Ammon's horn (tissue), 1 donor: Measurements from ENCODE around the gene ATP8A1.
"Not testable (repeated sequence)": the region's sequence is repeated elsewhere in the genome, so short reads cannot be mapped to it uniquely, and the experiment has no call there.

Experiments
- DNase-seq: peaks from one replicate; pipeline ENCODE4 v3.0.0-alpha.2; 2016; ENCODE audit warnings: low spot score

Gene ATP8A1

GRCh38 chr4:42404001-42404400 lies 252.9 kb downstream of the ATP8A1 start:
- no peak for DNase-seq

DNA sequence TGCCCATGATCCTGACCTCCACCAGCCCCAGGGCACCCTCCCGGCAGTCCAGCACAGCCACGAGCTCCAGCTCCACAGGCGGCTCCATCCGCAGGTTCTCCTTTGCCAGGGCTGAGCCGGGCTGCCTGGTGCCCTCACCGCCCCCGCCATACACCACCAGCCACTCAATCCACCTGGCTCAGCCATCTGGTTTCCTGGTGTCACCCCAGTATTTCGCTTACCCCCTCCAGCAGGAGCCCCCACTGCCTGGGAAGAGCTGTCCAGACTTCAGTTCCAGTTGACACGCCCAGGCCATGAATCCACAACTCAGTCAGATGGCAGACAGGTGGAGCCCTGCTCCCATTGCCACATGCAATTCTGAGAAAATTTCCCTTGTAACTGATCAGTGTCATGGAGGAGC lies 255.7 kb downstream of the ATP8A1 start:
- DNase-seq, result no peak

DNA sequence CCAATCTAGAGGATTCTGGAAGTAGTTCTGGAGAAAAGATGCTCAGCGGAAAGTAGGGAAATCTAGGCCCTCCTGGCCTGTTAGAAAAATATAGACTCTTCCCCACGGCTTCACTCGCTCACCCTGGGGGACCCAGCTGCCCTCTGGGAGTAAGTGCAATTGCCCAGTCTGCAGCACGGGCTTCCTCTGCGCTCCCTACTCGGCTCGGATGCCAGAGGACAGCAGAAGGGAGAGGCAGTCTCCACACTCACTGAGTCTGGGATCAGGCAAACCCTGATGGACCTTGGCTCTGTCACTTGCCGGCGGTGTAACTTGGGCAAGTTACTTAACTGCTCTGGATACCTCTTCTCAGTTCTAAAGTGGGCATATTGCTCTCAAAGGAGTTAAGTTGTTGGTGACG lies 257.5 kb downstream of the ATP8A1 start:
- DNase-seq, result no peak

DNA sequence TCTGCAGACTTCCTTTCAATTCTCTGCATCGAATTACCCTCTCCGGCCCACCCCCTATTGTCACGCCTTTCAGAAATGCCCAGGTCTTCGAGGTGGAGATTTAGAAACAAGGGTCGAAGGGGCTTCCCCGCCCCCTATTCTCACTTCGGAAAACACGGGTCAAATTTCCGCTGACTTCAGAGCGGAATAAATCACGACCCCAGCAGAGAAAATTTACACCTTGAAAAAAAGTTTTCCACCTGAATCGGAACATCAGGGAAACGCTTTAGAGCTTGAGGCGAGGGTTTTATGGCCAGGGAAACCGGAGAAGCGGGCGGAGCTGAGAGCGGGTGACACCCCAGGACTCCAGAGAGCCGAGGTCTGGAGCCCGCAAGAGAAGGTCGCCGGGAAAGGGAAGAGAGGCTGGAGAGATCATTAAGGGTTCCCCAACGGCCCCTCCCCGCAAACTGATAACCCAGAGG lies 258.0 kb downstream of the ATP8A1 start:
- no peak for DNase-seq

- DNase-seq, result no peak
Observed at GRCh38 chr4:42398171-42398870, 258.6 kb downstream of the ATP8A1 start.

- DNase-seq, result no peak
Observed at GRCh38 chr4:42397635-42398170, 259.2 kb downstream of the ATP8A1 start.

GRCh38 chr4:42396752-42397634 lies 259.9 kb downstream of the ATP8A1 start, which contains the start of gene SHISA3:
SHISA3 (plus strand) TSS chr4:42397488; CDS start chr4:42398057, 569 bp downstream.
- no peak for DNase-seq

GRCh38 chr4:42396361-42396751 lies 260.5 kb downstream of the ATP8A1 start:
- no peak for DNase-seq

GRCh38 chr4:42395595-42395994 lies 261.3 kb downstream of the ATP8A1 start:
- no peak for DNase-seq

DNA sequence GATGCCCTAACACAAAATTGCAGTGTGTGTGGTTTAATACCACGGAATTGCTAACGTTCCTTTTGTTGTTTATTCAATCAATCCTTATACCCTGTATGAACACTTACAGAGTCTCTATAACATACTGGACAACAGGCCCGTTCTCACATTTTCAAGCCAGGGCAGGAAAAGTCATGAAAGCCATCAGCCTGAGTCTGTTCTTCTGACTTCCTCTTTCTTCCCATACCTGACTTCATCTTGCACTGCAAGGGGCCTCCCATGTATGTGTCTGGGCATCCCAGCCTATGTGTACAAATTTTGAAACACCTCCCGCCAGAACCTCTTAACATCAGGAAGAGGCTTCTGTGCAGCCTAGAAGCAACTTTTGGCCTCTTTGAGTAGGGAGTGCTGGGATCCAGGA lies 264.5 kb downstream of the ATP8A1 start:
- DNase-seq, result no peak

- no peak for DNase-seq
Observed at GRCh38 chr4:42391981-42392380, 264.9 kb downstream of the ATP8A1 start.

DNA sequence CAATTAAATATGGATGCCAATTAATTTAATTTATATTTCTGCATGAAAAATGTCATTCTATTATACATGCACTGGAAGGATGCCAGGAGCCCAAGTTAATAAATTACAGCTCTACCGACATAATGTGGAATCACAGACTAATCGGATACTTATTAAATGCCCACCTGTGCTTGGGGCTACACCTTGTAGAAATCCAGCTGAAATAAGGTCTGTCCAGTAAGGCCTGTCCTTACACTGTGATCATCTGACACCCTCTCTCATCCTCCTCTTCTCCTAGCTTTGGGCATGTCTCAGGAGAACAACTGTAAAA lies 265.6 kb downstream of the ATP8A1 start:
- no peak for DNase-seq

- DNase-seq, result no peak
Observed at GRCh38 chr4:42390622-42391354, 266.1 kb downstream of the ATP8A1 start.

DNA sequence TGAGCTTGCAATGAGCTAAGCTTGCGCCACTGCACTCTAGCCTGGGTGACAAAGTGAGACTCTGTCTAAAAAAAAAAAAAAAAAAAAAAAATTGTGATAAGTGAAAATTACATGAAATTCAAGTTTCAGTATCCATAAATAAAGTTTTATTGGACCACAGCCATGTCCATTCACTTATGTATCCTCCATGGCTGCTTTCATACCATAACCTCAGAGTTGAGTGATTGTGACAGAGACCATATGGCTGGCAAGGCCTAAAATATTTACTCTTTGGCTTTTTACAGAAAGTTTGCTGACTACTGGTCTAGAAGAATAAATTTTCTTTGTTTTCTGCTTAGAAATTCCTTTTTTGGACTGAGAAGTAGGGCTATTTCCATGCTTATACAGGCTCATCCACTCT lies 271.4 kb downstream of the ATP8A1 start:
- no peak for DNase-seq

- DNase-seq, result no peak
Observed at GRCh38 chr4:42381666-42382065, 275.2 kb downstream of the ATP8A1 start.

DNA sequence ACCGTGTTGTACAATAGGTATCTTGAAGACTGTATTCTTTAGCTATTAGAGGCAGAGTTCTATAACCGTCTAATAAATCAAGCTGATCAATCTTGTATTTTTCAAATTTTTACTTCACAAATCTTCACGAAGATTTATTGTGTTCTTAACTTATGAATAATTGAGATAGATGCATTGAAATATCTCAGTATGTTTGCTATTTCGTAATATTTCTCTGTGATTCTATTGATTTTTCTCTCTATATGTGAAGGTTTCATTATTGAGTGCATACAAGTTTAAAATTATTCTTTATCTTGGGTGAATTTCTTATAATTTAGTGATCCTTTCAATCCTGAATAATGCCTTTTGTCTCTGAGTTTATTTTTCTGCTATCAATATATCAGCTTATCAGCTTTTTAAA lies 279.4 kb downstream of the ATP8A1 start:
- DNase-seq, result no peak

GRCh38 chr4:42372303-42372702 lies 284.6 kb downstream of the ATP8A1 start:
- not testable (repeated sequence) for DNase-seq

DNA sequence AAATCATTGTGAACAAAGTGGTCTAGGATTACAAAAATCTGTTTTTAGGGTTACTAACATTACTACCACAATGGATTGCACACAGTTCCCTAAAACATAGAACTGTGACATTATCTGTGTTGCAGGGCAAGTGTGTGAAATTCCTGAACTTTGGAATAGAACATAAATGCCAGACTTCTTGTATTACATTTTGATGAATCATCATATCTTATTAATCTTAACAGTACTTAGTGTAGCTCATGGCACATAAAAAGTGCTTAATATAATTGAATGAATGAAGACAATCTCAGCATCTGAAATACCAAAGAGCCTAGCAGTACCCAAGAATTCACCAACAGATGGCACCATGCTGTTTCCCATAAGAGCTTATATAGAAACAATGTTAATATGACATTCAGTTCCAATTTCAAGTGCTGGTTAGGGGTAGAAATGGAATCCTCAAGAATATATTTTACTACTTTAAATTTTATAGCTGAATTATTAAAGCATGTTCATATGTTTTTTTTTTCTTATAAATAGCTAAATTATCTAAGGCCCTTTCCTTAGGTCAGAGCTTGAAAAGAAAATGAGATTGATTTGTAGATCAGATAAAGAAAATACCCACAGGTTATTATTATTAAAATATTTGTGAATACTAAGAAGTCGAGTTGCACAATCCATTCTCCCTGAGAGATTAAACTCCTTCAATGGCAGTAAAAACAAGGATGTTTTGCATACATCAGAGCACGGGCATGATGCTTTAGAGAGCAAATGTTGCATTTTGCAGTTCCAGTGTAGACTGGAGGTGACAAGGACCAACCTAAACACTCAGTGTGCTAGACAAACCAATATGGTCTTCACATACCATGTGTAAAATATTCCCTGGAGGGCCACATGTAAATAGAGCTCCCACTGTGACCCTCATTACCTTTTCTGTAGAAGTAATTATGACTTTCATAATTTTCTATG lies 285.3 kb downstream of the ATP8A1 start:
- peak; percentile 75 for DNase-seq

DNA sequence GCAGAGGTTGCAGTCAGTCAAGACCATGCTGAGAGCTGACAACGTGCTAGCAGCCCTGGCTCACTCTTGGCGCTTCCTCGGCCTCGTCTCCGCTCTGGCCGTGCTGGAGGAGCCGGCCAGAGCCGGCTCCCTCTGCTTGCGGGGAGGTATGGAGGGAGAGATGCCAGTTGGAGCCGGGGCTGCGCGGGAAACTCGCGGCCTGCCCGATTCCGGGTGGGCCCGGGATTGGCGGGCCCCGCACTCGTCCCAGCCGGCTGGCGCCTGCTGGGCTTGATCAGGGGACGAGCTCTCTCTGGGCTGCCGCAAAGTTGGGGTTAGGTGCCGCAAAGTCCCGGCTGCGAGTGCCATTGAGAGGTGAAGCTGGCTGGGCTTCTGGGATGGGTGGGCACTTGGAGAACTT lies 287.4 kb downstream of the ATP8A1 start:
- DNase-seq, result no peak

- no peak for DNase-seq
Observed at GRCh38 chr4:42366959-42367358, 289.9 kb downstream of the ATP8A1 start.
